Measurements from ENCODE around the gene STAT1. TPM values are rescaled to one million over a fixed set of nuclear protein-coding genes. Genes with fewer than 3 reads are reported as not detected.

The STAT1 gene
- total RNA-seq, 1 donor from 2014 or later, result 76.5 TPM

DNA sequence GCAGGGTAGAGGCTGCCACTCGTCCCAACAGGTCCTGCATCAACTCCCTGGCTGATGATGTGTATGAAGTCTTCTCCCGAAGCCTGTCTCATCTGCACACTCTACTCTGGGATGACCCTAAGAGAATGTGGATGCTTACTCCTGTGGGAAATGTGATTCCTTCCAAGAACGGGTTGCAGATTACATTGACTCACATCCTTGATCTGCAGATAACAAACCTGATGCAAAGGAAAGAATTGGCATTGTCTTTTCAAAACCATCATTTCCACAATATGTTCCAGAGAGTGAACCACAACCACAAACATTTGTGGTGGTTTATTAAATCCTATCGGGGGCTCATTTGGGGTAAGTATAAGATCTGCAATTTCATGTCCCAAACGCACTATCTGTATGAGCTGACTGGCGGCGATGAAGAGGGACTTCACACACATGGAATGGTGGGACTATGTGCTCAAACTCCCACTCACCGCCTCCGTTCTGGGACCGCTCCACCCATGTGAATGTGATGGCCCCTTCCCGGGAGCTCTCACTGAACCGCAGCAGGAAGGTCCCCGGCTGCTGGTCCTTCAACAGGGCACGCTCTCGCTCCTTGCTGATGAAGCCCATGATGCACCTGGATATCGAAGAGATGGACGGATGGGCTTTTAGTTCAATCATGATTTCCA, 35.5 kb downstream of the STAT1 start:
- no peak for DNase-seq (ENCODE audit: extremely low spot score, unreplicated experiment)
- no peaks in the 10 kb centered on the region for H3K27me3 Mint-ChIP-seq (ENCODE audit: unreplicated experiment)
- H3K4me3 Mint-ChIP-seq (ENCODE audit: unreplicated experiment), result no peak overlapping the region
- H3K27ac Mint-ChIP-seq (ENCODE audit: unreplicated experiment), result no peak overlapping the region
- no peak for TF ChIP-seq CTCF (IDR thresholded peaks at IDR 0.05)
- no peaks in the 10 kb centered on the region for H3K9me3 Mint-ChIP-seq (ENCODE audit: unreplicated experiment)
- H3K36me3 Mint-ChIP-seq (ENCODE audit: unreplicated experiment), result peaks cover 82% of the 10 kb centered on the region
- H3K4me1 Mint-ChIP-seq (ENCODE audit: unreplicated experiment), result peaks cover 24% of the 10 kb centered on the region

- no peak overlapping the region for H3K4me3 Mint-ChIP-seq (ENCODE audit: unreplicated experiment)
- peaks cover 24% of the 10 kb centered on the region for H3K4me1 Mint-ChIP-seq (ENCODE audit: unreplicated experiment)
- H3K9me3 Mint-ChIP-seq (ENCODE audit: unreplicated experiment), result no peaks in the 10 kb centered on the region
- H3K36me3 Mint-ChIP-seq (ENCODE audit: unreplicated experiment), result peaks cover 76% of the 10 kb centered on the region
- no peaks in the 10 kb centered on the region for H3K27me3 Mint-ChIP-seq (ENCODE audit: unreplicated experiment)
- DNase-seq (ENCODE audit: extremely low spot score, unreplicated experiment), result no peak
- no peak overlapping the region for H3K27ac Mint-ChIP-seq (ENCODE audit: unreplicated experiment)
- no peak for TF ChIP-seq CTCF (IDR thresholded peaks at IDR 0.05)
Observed at GRCh38 chr2:190977505-190977904, 36.5 kb downstream of the STAT1 start.

DNA sequence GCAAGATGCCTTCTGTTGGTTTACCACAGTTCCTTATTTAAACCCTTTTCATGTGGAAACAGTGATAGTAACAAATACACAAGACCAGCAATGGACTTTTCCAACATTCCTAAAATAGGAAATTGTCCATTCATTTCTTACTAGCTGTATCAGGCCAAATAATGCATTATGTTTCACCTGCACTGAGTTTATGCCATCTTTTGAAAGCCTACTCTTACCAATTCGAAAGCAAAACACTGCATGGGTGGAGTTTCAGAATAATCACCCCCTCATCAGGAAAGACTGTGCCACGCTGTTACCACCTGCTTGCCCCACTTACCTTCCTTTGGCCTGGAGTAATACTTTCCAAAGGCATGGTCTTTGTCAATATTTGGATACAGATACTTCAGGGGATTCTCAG, 37.5 kb downstream of the STAT1 start:
- DNase-seq (ENCODE audit: extremely low spot score, unreplicated experiment), result no peak
- no peak for TF ChIP-seq CTCF (IDR thresholded peaks at IDR 0.05)
- Mint-ChIP-seq H3K27ac (ENCODE audit: unreplicated experiment) (no peak overlapping the region), H3K9me3 (ENCODE audit: unreplicated experiment) (no peaks in the 10 kb centered on the region), H3K36me3 (ENCODE audit: unreplicated experiment) (peaks cover 69% of the 10 kb centered on the region), H3K4me1 (ENCODE audit: unreplicated experiment) (peaks cover 24% of the 10 kb centered on the region), H3K4me3 (ENCODE audit: unreplicated experiment) (no peak overlapping the region), H3K27me3 (ENCODE audit: unreplicated experiment) (no peaks in the 10 kb centered on the region)

- Mint-ChIP-seq H3K27me3 (ENCODE audit: unreplicated experiment) (no peaks in the 10 kb centered on the region), H3K4me3 (ENCODE audit: unreplicated experiment) (no peak overlapping the region), H3K4me1 (ENCODE audit: unreplicated experiment) (peaks cover 8% of the 10 kb centered on the region), H3K36me3 (ENCODE audit: unreplicated experiment) (peaks cover 73% of the 10 kb centered on the region), H3K27ac (ENCODE audit: unreplicated experiment) (no peak overlapping the region), H3K9me3 (ENCODE audit: unreplicated experiment) (no peaks in the 10 kb centered on the region)
- TF ChIP-seq CTCF (IDR thresholded peaks at IDR 0.05), result no peak
- no peak for DNase-seq (ENCODE audit: extremely low spot score, unreplicated experiment)
Observed at GRCh38 chr2:190974629-190975361, 39.2 kb downstream of the STAT1 start.
